GM12865 (cell line): ENCODE data around the gene N4BP2L2.

Experiments
- DNase-seq: peaks from one replicate; pipeline ENCODE4 v3.0.0; 2010; ENCODE audit warnings: low read depth
- H3K4me3 ChIP-seq: 2 replicates; pipeline ENCODE4 v1.5.1; 2011; ENCODE audit warnings: mild to moderate bottlenecking, low read depth, low read length, control low read depth
- CTCF ChIP-seq: IDR thresholded peaks from 2 replicates; pipeline ENCODE4 v1.5.1; 2011; ENCODE audit warnings: low read length, control low read depth, low read depth, inconsistent platforms; ENCODE audit not compliant: insufficient read depth; ENCODE audit errors: missing control alignments

Gene N4BP2L2

GRCh38 chr13:32504263-32504662, 34.3 kb downstream of the N4BP2L2 start:
- no peak overlapping the region for H3K4me3 ChIP-seq
- TF ChIP-seq CTCF: no peak
- no peak for DNase-seq

- TF ChIP-seq CTCF: no peak
- H3K4me3 ChIP-seq: no peak overlapping the region
- DNase-seq: no peak
Measured at GRCh38 chr13:32503727-32504126, 34.9 kb downstream of the N4BP2L2 start.

- no peak overlapping the region for H3K4me3 ChIP-seq
- no peak for TF ChIP-seq CTCF
- DNase-seq: no peak
Measured at GRCh38 chr13:32501064-32501463, 37.5 kb downstream of the N4BP2L2 start.

- DNase-seq: no peak
- no peak overlapping the region for H3K4me3 ChIP-seq
- TF ChIP-seq CTCF: no peak
Measured at GRCh38 chr13:32499538-32500210, 38.9 kb downstream of the N4BP2L2 start.

GRCh38 chr13:32497589-32497988, 41.0 kb downstream of the N4BP2L2 start:
- H3K4me3 ChIP-seq: no peak overlapping the region
- no peak for DNase-seq
- no peak for TF ChIP-seq CTCF

GRCh38 chr13:32496599-32497160, 41.9 kb downstream of the N4BP2L2 start:
- TF ChIP-seq CTCF: no peak
- no peak overlapping the region for H3K4me3 ChIP-seq
- DNase-seq: no peak

GRCh38 chr13:32495841-32496240, 42.8 kb downstream of the N4BP2L2 start:
- TF ChIP-seq CTCF: no peak
- DNase-seq: no peak
- H3K4me3 ChIP-seq: no peak overlapping the region
